ENCODE data around the gene PDCL2.
A peak's percentile ranks its signal among the peaks of the same experiment; 100 is the strongest.

PDCL2 gene

DNA sequence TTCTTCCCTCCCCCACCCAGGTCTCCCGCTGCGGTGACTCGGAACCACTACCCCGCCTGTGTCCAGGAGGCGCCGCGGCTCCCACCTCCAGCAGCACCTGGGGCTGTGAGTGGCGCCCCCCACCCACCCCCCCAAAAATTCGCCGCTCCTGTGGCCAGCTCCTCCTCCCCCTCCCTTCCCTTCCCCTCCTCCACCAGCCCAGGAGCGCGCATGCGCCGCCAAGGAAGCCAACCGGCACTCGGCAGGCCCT lies 45.6 kb downstream of the PDCL2 start:
- ChIA-PET POLR2A (interaction anchor here (0.9 to 3.0 kb wide), 6 partner anchors 15 to 320 kb away, joined by 3 to 14 read pairs (median 4); partner anchors contain the start of gene SRD5A3), CTCF (interaction anchor here (1.1 kb wide), 1 partner anchor 17 kb away, joined by 3 read pairs; no protein-coding TSS in a partner anchor)
- no peak for TF ChIP-seq FOXA1 (IDR thresholded peaks at IDR 0.05)

GRCh38 chr4:55545641-55546505 lies 46.2 kb downstream of the PDCL2 start:
- no peak for TF ChIP-seq NFRKB (IDR thresholded peaks at IDR 0.05)
- peak; percentile 53 for DNase-seq (ENCODE audit: extremely low spot score)
- CTCF ChIA-PET: interaction anchor here (1.1 to 1.2 kb wide), 2 partner anchors 17 to 137 kb away, joined by 3 read pairs; no protein-coding TSS in a partner anchor
- POLR2A ChIA-PET: interaction anchor here (0.7 to 3.0 kb wide), 8 partner anchors 15 to 320 kb away, joined by 3 to 14 read pairs (median 3); partner anchors contain the start of gene SRD5A3

More for the DNA sequence above, 45.6 kb downstream of the PDCL2 start:
- no peak for DNase-seq (ENCODE audit: extremely low spot score)

DNA sequence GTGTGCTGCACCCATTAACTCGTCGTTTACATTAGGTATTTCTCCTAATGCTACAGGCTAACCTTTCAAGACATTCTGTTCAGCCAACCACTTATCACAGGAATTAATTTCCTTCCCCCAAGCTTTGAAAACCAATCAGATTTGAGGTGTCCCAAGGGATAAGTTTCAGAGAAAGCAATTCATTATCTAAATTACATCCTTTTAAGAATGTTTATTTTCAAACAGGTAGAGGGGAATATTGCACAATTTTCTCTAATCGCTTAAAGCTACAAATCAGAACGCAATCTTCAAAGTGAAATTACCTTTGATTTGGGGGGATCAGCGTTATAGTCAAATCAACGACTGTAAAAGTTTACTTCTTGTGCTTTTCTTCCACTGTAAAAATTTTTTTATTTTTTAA lies 46.9 kb downstream of the PDCL2 start:
- TF ChIP-seq ARNT (IDR thresholded peaks at IDR 0.05) (no peak), ZNF384 (IDR thresholded peaks at IDR 0.05) (no peak), HDGF (IDR thresholded peaks at IDR 0.05; ENCODE audit: borderline replicate concordance) (no peak), NFRKB (IDR thresholded peaks at IDR 0.05) (no peak), FOXA1 (IDR thresholded peaks at IDR 0.05) (no peak), FOXK2 (IDR thresholded peaks at IDR 0.05) (no peak), SP1 (IDR thresholded peaks at IDR 0.05) (no peak), SUZ12 (IDR thresholded peaks at IDR 0.05) (no peak), TARDBP (IDR thresholded peaks at IDR 0.05) (no peak), L3MBTL2 (conservative IDR thresholded peaks at IDR 0.05) (no peak), ELF4 (IDR thresholded peaks at IDR 0.05) (no peak), FOXM1 (IDR thresholded peaks at IDR 0.05; ENCODE audit: borderline replicate concordance) (no peak), BHLHE40 (IDR thresholded peaks at IDR 0.05; ENCODE audit: borderline replicate concordance) (no peak), LEF1 (IDR thresholded peaks at IDR 0.05; ENCODE audit: borderline replicate concordance) (no peak), CTBP1 (IDR thresholded peaks at IDR 0.05; ENCODE audit: borderline replicate concordance) (no peak)
- TF ChIP-seq, protein P1, sequence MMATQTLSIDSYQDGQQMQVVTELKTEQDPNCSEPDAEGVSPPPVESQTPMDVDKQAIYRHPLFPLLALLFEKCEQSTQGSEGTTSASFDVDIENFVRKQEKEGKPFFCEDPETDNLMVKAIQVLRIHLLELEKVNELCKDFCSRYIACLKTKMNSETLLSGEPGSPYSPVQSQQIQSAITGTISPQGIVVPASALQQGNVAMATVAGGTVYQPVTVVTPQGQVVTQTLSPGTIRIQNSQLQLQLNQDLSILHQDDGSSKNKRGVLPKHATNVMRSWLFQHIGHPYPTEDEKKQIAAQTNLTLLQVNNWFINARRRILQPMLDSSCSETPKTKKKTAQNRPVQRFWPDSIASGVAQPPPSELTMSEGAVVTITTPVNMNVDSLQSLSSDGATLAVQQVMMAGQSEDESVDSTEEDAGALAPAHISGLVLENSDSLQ (IDR thresholded peaks at IDR 0.05): no peak
- CTCF ChIA-PET: interaction anchor here (0.6 to 1.2 kb wide), 2 partner anchors 136 to 271 kb away, joined by 3 read pairs; no protein-coding TSS in a partner anchor
- no peak for DNase-seq (ENCODE audit: extremely low spot score)
- POLR2A ChIA-PET: interaction anchor here (1.0 to 3.0 kb wide), 3 partner anchors 16 to 200 kb away, joined by 3 to 14 read pairs (median 3); partner anchors contain the start of gene SRD5A3

DNA sequence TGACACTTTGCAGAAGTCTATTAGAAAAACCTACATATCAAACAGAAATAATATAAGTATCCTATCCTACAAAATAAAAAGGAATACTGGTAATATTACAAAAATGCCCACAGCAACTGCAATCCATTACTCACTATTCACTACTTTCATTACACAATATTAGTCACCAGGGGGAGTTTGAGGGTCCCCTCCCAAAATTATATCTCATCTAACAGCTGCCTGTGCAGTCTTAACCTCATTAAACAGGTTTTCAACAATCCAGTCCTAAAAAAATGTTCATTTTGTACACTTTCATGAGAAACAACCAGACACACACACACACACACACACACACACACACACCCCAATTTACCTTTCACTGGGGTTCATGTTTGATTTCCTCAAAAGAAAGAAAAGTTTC lies 48.2 kb downstream of the PDCL2 start:
- DNase-seq (ENCODE audit: extremely low spot score): no peak
- ChIA-PET POLR2A (interaction anchor here (1.5 kb wide), 1 partner anchor 198 kb away, joined by 4 read pairs; the partner anchor contains the start of gene SRD5A3), CTCF (no interaction called here)
- TF ChIP-seq TARDBP (IDR thresholded peaks at IDR 0.05) (no peak), FOXK2 (IDR thresholded peaks at IDR 0.05) (no peak), ZNF384 (IDR thresholded peaks at IDR 0.05) (no peak), BHLHE40 (IDR thresholded peaks at IDR 0.05; ENCODE audit: borderline replicate concordance) (no peak), SP1 (IDR thresholded peaks at IDR 0.05) (no peak), ARNT (IDR thresholded peaks at IDR 0.05) (no peak), SUZ12 (IDR thresholded peaks at IDR 0.05) (no peak), LEF1 (IDR thresholded peaks at IDR 0.05; ENCODE audit: borderline replicate concordance) (no peak), HDGF (IDR thresholded peaks at IDR 0.05; ENCODE audit: borderline replicate concordance) (no peak), ELF4 (IDR thresholded peaks at IDR 0.05) (no peak)

GRCh38 chr4:55540271-55540670 lies 51.8 kb downstream of the PDCL2 start:
- POLR2A ChIA-PET: no interaction called here
- no peak for TF ChIP-seq NFRKB (IDR thresholded peaks at IDR 0.05)
- no peak for TF ChIP-seq SUZ12 (IDR thresholded peaks at IDR 0.05)
- TF ChIP-seq FOXA1 (IDR thresholded peaks at IDR 0.05): no peak
- no peak for TF ChIP-seq FOXK2 (IDR thresholded peaks at IDR 0.05)
- no peak for TF ChIP-seq TARDBP (IDR thresholded peaks at IDR 0.05)
- TF ChIP-seq CTBP1 (IDR thresholded peaks at IDR 0.05; ENCODE audit: borderline replicate concordance): no peak
- no peak for TF ChIP-seq BHLHE40 (IDR thresholded peaks at IDR 0.05; ENCODE audit: borderline replicate concordance)
- no peak for TF ChIP-seq FOXM1 (IDR thresholded peaks at IDR 0.05; ENCODE audit: borderline replicate concordance)
- TF ChIP-seq ELF4 (IDR thresholded peaks at IDR 0.05): no peak
- TF ChIP-seq, protein P1 (IDR thresholded peaks at IDR 0.05): no peak
- no peak for TF ChIP-seq LEF1 (IDR thresholded peaks at IDR 0.05; ENCODE audit: borderline replicate concordance)
- no peak for TF ChIP-seq ZNF384 (IDR thresholded peaks at IDR 0.05)
- no peak for TF ChIP-seq ARNT (IDR thresholded peaks at IDR 0.05)
- TF ChIP-seq SP1 (IDR thresholded peaks at IDR 0.05): no peak
- CTCF ChIA-PET: no interaction called here
- DNase-seq (ENCODE audit: extremely low spot score): no peak

DNA sequence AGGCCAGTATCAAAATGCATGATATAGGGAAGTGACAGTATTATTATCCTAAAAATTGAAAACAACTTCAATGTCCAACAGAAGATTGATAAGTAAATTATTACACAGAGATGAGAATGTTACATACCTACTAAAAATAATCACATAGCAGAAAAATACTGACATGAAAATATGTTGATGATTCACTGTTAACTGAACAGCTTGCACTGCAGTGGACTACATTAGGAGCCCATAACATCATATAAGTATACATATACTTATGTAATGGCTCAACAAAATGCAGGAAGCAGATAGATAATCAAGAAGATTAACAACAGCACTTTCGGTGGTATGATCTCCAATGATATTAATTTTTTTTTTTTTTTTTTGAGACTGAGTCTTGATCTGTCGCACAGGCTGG lies 52.4 kb downstream of the PDCL2 start:
- CTCF ChIA-PET: no interaction called here
- TF ChIP-seq TARDBP (IDR thresholded peaks at IDR 0.05) (no peak), ELF4 (IDR thresholded peaks at IDR 0.05) (no peak), ZNF384 (IDR thresholded peaks at IDR 0.05) (no peak), HDGF (IDR thresholded peaks at IDR 0.05; ENCODE audit: borderline replicate concordance) (no peak), SP1 (IDR thresholded peaks at IDR 0.05) (no peak), FOXM1 (IDR thresholded peaks at IDR 0.05; ENCODE audit: borderline replicate concordance) (no peak), CTBP1 (IDR thresholded peaks at IDR 0.05; ENCODE audit: borderline replicate concordance) (no peak)
- DNase-seq (ENCODE audit: extremely low spot score): no peak
- POLR2A ChIA-PET: no interaction called here

DNA sequence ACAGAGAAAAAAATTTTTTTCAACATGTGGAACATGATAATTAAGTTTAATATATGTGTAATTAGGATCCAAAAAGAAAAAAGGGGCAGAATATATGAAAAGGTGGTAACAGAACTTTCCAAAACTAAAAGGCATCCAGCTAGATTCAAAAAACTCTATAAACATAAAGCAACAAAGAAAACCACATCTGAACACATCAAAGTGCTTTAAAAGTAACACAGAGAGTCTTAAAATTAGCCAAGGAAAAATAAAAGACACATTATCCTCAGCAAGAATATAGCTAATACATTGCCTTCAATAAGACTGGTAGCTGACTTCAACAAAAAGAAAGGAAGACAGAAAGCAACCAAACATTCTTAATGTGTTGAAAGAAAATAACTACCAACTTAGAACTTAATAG lies 53.5 kb downstream of the PDCL2 start:
- DNase-seq (ENCODE audit: extremely low spot score): no peak
- no peak for TF ChIP-seq LEF1 (IDR thresholded peaks at IDR 0.05; ENCODE audit: borderline replicate concordance)
- TF ChIP-seq, protein P1 (IDR thresholded peaks at IDR 0.05): no peak
- TF ChIP-seq SUZ12 (IDR thresholded peaks at IDR 0.05): no peak
- TF ChIP-seq FOXA1 (IDR thresholded peaks at IDR 0.05): no peak
- no peak for TF ChIP-seq L3MBTL2 (conservative IDR thresholded peaks at IDR 0.05)
- no peak for TF ChIP-seq FOXM1 (IDR thresholded peaks at IDR 0.05; ENCODE audit: borderline replicate concordance)
- no peak for TF ChIP-seq FOXK2 (IDR thresholded peaks at IDR 0.05)
- no peak for TF ChIP-seq BHLHE40 (IDR thresholded peaks at IDR 0.05; ENCODE audit: borderline replicate concordance)
- TF ChIP-seq ARNT (IDR thresholded peaks at IDR 0.05): no peak
- no peak for TF ChIP-seq NFRKB (IDR thresholded peaks at IDR 0.05)
- no peak for TF ChIP-seq ZNF384 (IDR thresholded peaks at IDR 0.05)
- no peak for TF ChIP-seq CTBP1 (IDR thresholded peaks at IDR 0.05; ENCODE audit: borderline replicate concordance)
- TF ChIP-seq ELF4 (IDR thresholded peaks at IDR 0.05): no peak
- TF ChIP-seq TARDBP (IDR thresholded peaks at IDR 0.05): no peak
- POLR2A ChIA-PET: no interaction called here
- CTCF ChIA-PET: no interaction called here
